Right lobe of liver (tissue), 6 donors: ENCODE data around the gene U2AF1L4. TPM values are rescaled to one million over a fixed set of nuclear protein-coding genes. Genes with fewer than 3 reads are reported as not detected.
A peak's percentile ranks its signal among the peaks of the same experiment; 100 is the strongest.

Experiments
- ATAC-seq, 4 donors: fragments of 200-7000 bp; cut with Tn5 transposase; one replicate each; pipeline ENCODE4 v1.9.1; 2020; ENCODE audit warnings: mild to moderate bottlenecking in 4 of 4, moderate library complexity in 4 of 4
- DNase-seq, 3 donors: peaks; one replicate each; pipeline ENCODE4 v3.0.0-alpha.2; 2020
- H3K27ac ChIP-seq, 3 donors: fragments of 200-600 bp; one replicate each; pipeline ENCODE4 v1.8.0; 2022
- H3K27me3 ChIP-seq, 2 donors: fragments of 200-600 bp; one replicate each; pipeline ENCODE4 v1.8.0; 2022
- H3K36me3 ChIP-seq, 4 donors: fragments of 200-600 bp; sonication (generic) in 1 of 4; one replicate each; pipeline versions ENCODE4 v1.5.1 to v1.8.0; 2017 to 2022; ENCODE audit warnings: control low read depth in 1 of 4
- H3K4me1 ChIP-seq, 4 donors: fragments of 200-600 bp; sonication (generic) in 1 of 4; one replicate each; pipeline versions ENCODE4 v1.5.1 to v1.8.0; 2017 to 2022; ENCODE audit warnings: control low read depth in 1 of 4
- H3K4me3 ChIP-seq, 3 donors: fragments of 200-600 bp; one replicate each; pipeline ENCODE4 v1.8.0; 2022
- H3K9me3 ChIP-seq, 4 donors: fragments of 200-600 bp; sonication (generic) in 1 of 4; one replicate each; pipeline versions ENCODE4 v1.5.1 to v1.8.0; 2017 to 2022; ENCODE audit warnings: control low read depth in 1 of 4
- CTCF ChIP-seq, 4 donors: fragments of 200-600 bp in 3 of 4; fragments of 450-650 bp in 1 of 4; IDR thresholded peaks; one replicate each; pipeline versions ENCODE4 v1.5.1 to v1.8.0; 2016 to 2022; ENCODE audit warnings: antibody characterized with exemption in 4 of 4, mild to moderate bottlenecking in 2 of 4
- POLR2A ChIP-seq: fragments of 450-650 bp; IDR thresholded peaks from one replicate; pipeline ENCODE4 v1.6.1; 2017; ENCODE audit warnings: antibody characterized with exemption, mild to moderate bottlenecking
- WGBS: methylation state at CpG from one replicate; pipeline ENCODE4 v1.1.6; 2018; ENCODE audit warnings: low coverage, low lambda C conversion rate; ENCODE audit not compliant: insufficient coverage; ENCODE audit errors: missing lambda C conversion rate; 5-methylcytosine and 5-hydroxymethylcytosine counted together
- intact Hi-C, 2 donors: fragments of 100-400 bp; cut with DNase I; formaldehyde crosslinking; loops; one replicate each; pipeline versions ENCODE4 v1.11.2 to v1.14.1; 2022
- total RNA-seq, 6 experiments: library from RNA; depleted of rRNA in 2 of 6; stranded (reverse); fragments of >200 nt in 2 of 6; fragmentation: NEBNext Ultra II Directional in 3 of 6; extraction: Animal tissue kit (Norgen Biotek cat#: 25700) in 3 of 6; gene quantifications; one replicate each; pipeline versions ENCODE4 v1.1.0 to v1.2.4, GENCODE V29; 2016 to 2023
- donor health status: DM: no; HTN: yes; CAD: no.
- donor health status: DM: no; HTN: no; CAD: no.
- donor health status: DM: no; HTN: no; CAD: no.
- donor health status: DM: no; HTN: yes; CAD: no.
- donor health status: DM: no; HTN: yes; CAD: no.

U2AF1L4 gene
- total RNA-seq, 6 experiments from 2014 or later, result 11.3 to 19.9 (median 17.5) TPM

GRCh38 chr19:35791814-35792279 is 46.6 kb upstream of the U2AF1L4 start:
- H3K27me3 ChIP-seq, result no peaks in the 10 kb centered on the region
- no peaks in the 10 kb centered on the region for H3K36me3 ChIP-seq
- DNase-seq, result no peak
- TF ChIP-seq POLR2A, result no peak
- TF ChIP-seq CTCF (IDR thresholded peaks at IDR 0.05), result no peak
- H3K27ac ChIP-seq, result no peak overlapping the region
- intact Hi-C loops, result no loop called here
- H3K9me3 ChIP-seq, result no peaks in the 10 kb centered on the region
- H3K4me3 ChIP-seq, result no peak overlapping the region
- ATAC-seq, result no peak
- 89% methylated on average over 5 of the region's 9 CpGs for WGBS
- peaks cover 0 to 4% (median 0%) of the 10 kb centered on the region in 4 donors for H3K4me1 ChIP-seq

- DNase-seq (peak in 1 of 3 donors; percentile 48), ATAC-seq (peak in 3 of 4 donors; percentile 19 to 37 (median 20))
- intact Hi-C loops, result no loop called here
- Histone ChIP-seq H3K4me3 (no peak overlapping the region), H3K9me3 (no peaks in the 10 kb centered on the region), H3K27me3 (no peaks in the 10 kb centered on the region), H3K27ac (no peak overlapping the region), H3K36me3 (no peaks in the 10 kb centered on the region), H3K4me1 (peaks cover 0 to 4% (median 0%) of the 10 kb centered on the region in 4 donors)
- TF ChIP-seq POLR2A (no peak), CTCF (IDR thresholded peaks at IDR 0.05) (no peak)
- no CpG with 5 or more reads among the region's 20 CpGs for WGBS
Measured at GRCh38 chr19:35790981-35791813, 46.0 kb upstream of the U2AF1L4 start.

GRCh38 chr19:35789978-35790944 is 45.0 kb upstream of the U2AF1L4 start:
- H3K4me3 ChIP-seq, result no peak overlapping the region
- H3K27ac ChIP-seq, result no peak overlapping the region
- peaks cover 0 to 4% (median 0%) of the 10 kb centered on the region in 4 donors for H3K4me1 ChIP-seq
- TF ChIP-seq POLR2A (no peak), CTCF (IDR thresholded peaks at IDR 0.05) (no peak)
- no peak for ATAC-seq
- no peaks in the 10 kb centered on the region for H3K36me3 ChIP-seq
- H3K27me3 ChIP-seq, result no peaks in the 10 kb centered on the region
- intact Hi-C loops, result no loop called here
- WGBS, result 86% methylated on average over 1 of the region's 19 CpGs
- DNase-seq, result peak in 1 of 3 donors; percentile 41
- H3K9me3 ChIP-seq, result no peaks in the 10 kb centered on the region

- DNase-seq, result no peak
- H3K4me3 ChIP-seq, result no peak overlapping the region
- TF ChIP-seq POLR2A (no peak), CTCF (IDR thresholded peaks at IDR 0.05) (no peak)
- 63% methylated on average over 2 of the region's 11 CpGs for WGBS
- no peaks in the 10 kb centered on the region for H3K27me3 ChIP-seq
- no peak overlapping the region for H3K27ac ChIP-seq
- H3K4me1 ChIP-seq, result peaks cover 0 to 4% (median 0%) of the 10 kb centered on the region in 4 donors
- no peaks in the 10 kb centered on the region for H3K9me3 ChIP-seq
- intact Hi-C loops, result no loop called here
- H3K36me3 ChIP-seq, result no peaks in the 10 kb centered on the region
- no peak for ATAC-seq
Measured at GRCh38 chr19:35789195-35789977, 44.2 kb upstream of the U2AF1L4 start.
